AG10803 (cell line): ENCODE measurements around the gene GPR160.

Experiments
- DNase-seq: peaks from one replicate; pipeline ENCODE4 v3.0.0; 2010; ENCODE audit warnings: low read depth
- H3K4me3 ChIP-seq: 2 replicates; pipeline ENCODE4 v1.5.1; 2011; ENCODE audit warnings: mild to moderate bottlenecking, low read length, control low read depth
- CTCF ChIP-seq: conservative IDR thresholded peaks from 2 replicates; pipeline ENCODE4 v1.5.1; 2011; ENCODE audit warnings: mild to moderate bottlenecking, low read length, control low read depth, inconsistent platforms

GPR160 gene

GRCh38 chr3:170062769-170063168 is 25.0 kb downstream of the GPR160 start:
- H3K4me3 ChIP-seq = no peak overlapping the region
- no peak for DNase-seq
- no peak for TF ChIP-seq CTCF

GRCh38 chr3:170063691-170064090 is 25.9 kb downstream of the GPR160 start:
- H3K4me3 ChIP-seq = no peak overlapping the region
- DNase-seq = no peak

GRCh38 chr3:170064108-170064507 is 26.3 kb downstream of the GPR160 start:
- TF ChIP-seq CTCF = no peak

More at GRCh38 chr3:170063691-170064090, 25.9 kb downstream of the GPR160 start:
- TF ChIP-seq CTCF = no peak

GRCh38 chr3:170075441-170076091 is 37.8 kb downstream of the GPR160 start:
- no peak overlapping the region for H3K4me3 ChIP-seq
- no peak for DNase-seq
- no peak for TF ChIP-seq CTCF

More at GRCh38 chr3:170064108-170064507, 26.3 kb downstream of the GPR160 start:
- DNase-seq = no peak
- no peak overlapping the region for H3K4me3 ChIP-seq

- no peak overlapping the region for H3K4me3 ChIP-seq
- peak; percentile 50 for DNase-seq
- TF ChIP-seq CTCF = no peak
Observed at GRCh38 chr3:170076715-170077238, 39.0 kb downstream of the GPR160 start.

- no peak for TF ChIP-seq CTCF
- no peak for DNase-seq
Observed at GRCh38 chr3:170077361-170077760, 39.6 kb downstream of the GPR160 start.

GRCh38 chr3:170078620-170079281 is 41.0 kb downstream of the GPR160 start:
- no peak for TF ChIP-seq CTCF
- DNase-seq = no peak
- no peak overlapping the region for H3K4me3 ChIP-seq

More at GRCh38 chr3:170077361-170077760, 39.6 kb downstream of the GPR160 start:
- H3K4me3 ChIP-seq = no peak overlapping the region
